Activated CD8-positive, alpha-beta memory T cell treated with anti-CD3 and anti-CD28 coated beads for 4 hours (primary cell): ENCODE measurements around the gene GTF2H4.
"Not testable (repeated sequence)": the region's sequence is repeated elsewhere in the genome, so short reads cannot be mapped to it uniquely, and the experiment has no call there.

Experiments used
- DNase-seq, 2 donors: peaks; one replicate each; pipeline ENCODE4 v3.0.0-alpha.2; 2020; ENCODE audit warnings: low read depth in 2 of 2

GTF2H4 gene

DNA sequence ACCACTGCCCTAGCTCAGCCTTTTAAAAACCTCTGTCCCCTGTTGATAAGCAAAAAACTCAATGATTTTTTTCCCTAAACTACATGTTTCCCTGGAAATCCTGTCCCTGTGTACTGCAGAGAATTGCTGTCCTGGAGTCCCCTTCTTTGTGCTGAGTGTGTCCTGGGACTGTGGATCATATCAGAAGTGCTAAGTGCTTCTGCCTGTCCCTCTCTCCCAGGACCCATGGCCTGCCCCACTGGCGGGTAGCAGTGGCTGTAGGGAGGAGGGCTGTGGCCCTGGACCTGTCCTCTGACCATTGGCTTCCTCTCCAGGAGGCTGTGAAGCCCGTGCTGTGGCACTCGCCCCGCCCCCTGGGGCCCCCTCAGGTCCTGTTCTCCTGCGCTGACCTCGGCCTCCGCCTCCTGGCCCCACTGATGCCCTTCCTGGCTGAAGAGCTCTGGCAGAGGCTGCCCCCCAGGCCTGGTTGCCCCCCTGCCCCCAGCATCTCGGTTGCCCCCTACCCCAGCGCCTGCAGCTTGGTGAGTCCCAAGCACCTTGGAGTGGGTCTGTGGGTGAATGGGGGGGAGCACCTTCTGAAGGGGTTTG lies 16.1 kb downstream of the GTF2H4 start:
- DNase-seq: not testable (repeated sequence)

DNA sequence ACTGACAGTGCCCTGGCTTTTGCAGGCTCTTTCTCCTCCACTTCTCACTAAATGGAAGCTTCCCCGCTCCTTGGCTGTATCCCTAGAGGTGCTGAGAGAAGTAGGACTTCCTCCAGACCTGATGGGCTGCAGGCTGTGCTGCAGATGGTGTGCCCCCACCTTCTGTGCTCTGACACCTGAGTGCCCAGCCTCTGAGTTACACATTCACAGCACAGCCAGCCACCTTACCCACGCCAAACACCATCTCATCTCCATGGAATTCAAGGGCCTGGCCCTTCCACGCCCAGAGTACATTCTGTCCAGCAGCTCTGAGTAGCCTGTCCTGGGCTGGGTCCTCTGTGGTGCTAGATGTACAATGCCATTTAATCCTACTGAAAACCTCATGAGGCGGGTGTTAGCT lies 18.6 kb downstream of the GTF2H4 start:
- DNase-seq: no peak

DNA sequence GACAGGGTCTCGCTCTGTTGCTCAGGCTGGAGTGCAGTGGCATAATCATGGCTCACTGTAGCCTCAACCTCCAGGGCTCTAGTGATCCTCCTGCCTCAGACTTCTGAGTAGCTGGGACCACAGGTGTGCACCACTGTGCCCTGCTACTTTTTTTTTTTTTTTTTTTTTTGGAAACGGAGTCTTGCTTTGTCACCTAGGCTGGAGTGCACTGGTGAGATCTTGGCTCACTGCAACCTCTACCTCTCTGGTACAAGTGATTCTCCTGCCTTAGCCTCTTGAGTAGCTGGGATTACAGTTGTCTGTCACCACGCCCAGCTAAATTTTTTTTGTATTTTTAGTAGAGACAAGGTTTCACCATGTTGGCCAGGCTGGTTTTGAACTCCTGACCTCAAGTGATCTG lies 19.1 kb downstream of the GTF2H4 start:
- not testable (repeated sequence) for DNase-seq

GRCh38 chr6:30928677-30929076 lies 20.7 kb downstream of the GTF2H4 start:
- DNase-seq: no peak

DNA sequence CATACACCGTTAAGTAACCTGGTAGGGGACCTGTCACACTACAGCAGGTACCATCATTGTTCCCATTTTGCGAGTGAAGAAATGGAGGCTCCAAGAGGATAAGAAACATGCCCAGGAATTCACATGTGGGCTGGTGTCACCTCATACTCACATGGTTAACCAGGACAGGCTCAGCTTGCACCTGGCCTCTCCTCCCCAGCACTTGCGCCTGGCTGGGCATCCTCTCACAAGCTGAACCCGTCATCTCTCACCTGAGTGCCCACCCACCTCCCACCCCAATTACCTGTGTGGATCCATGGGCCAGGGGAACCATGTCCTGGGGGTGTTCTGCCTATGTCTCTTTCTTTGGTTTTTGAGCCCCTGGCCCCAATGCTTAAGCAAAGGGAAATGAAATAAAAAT lies 22.5 kb downstream of the GTF2H4 start:
- DNase-seq: no peak

DNA sequence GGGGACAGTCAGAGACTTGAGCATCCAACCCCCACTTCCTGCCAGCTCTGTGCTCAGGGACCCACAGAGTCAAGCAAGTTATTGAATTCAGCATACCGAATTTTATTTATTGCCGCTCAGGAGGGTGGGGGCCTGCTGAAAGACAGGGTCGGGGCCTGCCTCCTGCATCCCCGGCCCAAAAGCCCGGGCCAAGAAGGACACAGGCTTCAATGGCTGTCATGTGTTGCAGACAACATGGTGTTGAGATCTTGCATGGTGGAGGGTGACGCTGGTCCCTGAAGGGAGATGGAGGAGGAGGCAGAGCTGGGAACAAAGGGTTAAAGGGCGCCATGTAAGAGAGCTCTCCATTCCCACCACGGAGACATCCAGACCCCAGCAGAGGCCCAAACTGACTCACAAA lies 23.3 kb downstream of the GTF2H4 start:
- DNase-seq: no peak

- DNase-seq: no peak
These were observed 24.1 kb downstream of the GTF2H4 start, which contains the start of gene SFTA2 for GRCh38 chr6:30931969-30932645. Gene SFTA2 (minus strand): TSS chr6:30932170. CDS start chr6:30932096, 74 bp downstream.

DNA sequence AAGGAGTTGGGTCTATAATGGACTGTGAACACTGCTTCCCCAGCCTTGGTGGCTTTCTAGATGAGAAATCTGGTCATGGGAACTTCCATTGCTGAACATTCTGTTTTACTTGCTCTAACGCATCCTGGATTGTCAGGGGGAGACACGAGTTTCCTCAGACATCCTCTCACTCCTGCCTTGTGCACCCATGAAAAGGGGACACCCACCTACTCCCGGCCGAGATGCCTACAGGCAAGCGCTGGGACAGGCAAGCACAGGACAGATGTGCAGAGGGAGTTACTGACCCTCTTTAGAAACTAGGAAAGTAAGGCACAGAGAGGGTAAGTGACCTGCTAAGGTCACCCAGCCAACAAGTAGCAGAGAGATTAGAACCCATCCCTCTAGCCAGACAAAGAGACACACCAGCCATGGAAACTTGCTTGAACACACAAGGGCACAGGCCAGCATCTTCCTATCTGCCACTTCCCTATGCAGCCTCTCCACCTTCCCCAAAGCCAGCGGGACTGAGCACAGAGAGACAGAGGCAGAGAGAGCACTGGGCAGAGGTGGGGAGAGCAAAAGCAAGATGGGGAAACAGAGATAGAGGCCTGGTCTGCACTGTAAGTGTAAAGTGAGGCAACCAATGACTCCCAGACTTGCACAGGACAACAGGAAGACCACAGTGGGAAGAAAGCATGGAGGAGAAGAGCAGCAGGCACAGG lies 24.8 kb downstream of the GTF2H4 start:
- no peak for DNase-seq

- DNase-seq: no peak
These were observed 27.0 kb downstream of the GTF2H4 start for GRCh38 chr6:30935018-30935417.

GRCh38 chr6:30937265-30937664 lies 29.3 kb downstream of the GTF2H4 start:
- DNase-seq: no peak

DNA sequence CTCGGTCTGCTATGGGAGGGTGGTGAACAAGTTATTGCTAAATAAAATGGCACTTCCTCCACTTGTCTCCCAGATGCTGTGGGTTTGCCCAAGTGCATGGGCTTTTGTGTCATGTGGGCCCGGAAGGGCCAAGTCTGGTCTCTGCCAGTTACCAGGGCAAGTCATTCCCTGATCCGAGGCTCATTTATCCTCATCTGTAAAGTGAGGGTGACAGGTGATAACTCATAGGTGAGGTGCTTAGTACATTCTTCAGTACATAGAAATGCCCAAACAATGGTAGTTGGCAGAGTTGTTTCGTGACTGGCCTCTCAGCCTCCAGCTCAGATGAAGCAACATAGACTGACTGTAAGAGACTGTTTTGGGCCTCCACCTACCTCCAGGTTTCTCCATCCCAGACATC lies 30.7 kb downstream of the GTF2H4 start:
- no peak for DNase-seq

- DNase-seq: no peak
These were observed 31.5 kb downstream of the GTF2H4 start for GRCh38 chr6:30939473-30939872.

DNA sequence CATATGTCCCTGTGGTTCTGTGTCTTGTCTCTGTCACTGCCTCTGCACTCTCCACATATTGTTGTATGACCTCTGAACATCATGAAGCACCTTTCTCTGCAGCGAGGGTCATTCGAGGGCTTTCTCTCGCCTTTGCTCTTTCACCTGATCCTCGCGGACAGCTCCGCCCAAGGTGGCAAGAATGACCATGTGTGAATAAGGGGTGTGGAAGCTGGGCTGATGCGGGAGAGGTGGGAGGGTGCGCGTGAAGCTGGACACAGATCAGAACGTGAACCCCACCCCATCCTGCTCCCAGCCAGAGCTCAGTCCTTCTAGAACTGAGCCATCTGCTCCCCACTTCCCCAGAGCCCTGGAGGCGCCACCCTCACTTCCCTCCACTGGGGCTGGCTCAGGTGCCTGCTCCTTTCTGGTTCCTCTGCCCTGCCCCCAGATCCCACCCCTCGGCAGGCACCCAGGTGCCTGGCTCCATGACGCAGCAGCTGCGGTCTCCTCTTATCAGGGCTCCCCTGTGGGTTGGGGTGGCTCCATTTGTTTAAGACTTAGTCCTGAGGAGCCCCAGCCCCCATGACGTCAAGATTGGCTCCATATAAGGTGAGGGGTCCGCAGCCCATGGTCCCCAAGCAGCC lies 32.5 kb downstream of the GTF2H4 start, which contains the start of gene MUCL3:
MUCL3 (plus strand) TSS at position 613 of the 626 bp plus-strand sequence. CDS start 27 bp downstream, outside the sequence.
- no peak for DNase-seq

DNA sequence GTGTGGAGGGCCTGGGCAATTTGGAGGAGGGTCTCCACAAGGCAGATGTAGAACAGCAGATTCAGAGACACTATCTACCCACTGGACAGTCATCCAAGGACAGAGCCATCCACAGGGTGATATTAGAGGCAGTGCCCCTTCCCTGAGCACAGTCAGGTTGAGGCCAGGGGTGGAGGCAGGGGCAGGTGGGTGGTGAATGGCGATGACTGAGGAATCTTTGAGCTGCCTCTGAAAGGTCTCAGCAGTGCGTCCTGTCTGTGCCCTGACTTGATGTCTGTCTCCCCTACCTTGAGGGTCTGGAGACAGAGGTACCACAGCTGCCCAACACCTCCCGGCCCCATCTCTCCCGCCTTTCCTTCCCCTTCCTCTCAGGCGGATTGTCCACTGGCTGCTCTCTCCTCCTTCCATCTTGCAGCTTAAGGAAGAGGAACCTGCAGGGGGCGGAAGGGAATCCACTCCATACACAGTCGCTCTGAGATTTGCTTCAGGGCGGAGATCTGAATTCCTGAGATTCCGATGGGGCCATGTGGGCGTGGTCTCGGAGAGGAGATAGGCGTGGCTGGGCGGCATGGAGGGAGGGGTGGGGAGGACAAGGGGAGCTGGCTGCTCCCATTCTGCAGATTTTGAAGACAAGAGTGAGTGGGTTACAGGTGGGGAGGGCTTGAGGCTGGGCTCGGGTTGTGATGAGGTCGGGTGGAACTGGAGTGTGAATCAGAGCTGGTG lies 34.5 kb downstream of the GTF2H4 start:
- DNase-seq: no peak

- no peak for DNase-seq
These were observed 36.0 kb downstream of the GTF2H4 start for GRCh38 chr6:30944051-30944450.

DNA sequence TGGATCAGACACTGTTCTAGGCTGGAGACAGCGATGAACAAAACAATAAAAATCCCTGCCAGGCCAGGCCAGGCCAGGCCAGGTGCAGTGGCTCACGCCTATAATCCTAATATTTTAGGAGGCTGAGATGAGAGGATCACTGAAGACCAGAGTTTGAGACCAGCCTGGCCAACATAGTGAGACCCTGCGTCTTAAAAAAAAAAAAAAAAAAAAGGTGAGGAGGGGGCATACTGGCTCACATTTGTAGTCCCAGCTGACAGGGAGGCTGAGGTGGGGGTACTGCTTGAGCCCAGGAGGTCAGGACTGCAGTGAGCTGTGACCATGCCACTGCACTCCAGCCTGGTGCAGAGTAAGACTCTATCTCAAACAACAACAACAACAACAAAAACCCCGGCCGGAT lies 37.3 kb downstream of the GTF2H4 start:
- no peak for DNase-seq

DNA sequence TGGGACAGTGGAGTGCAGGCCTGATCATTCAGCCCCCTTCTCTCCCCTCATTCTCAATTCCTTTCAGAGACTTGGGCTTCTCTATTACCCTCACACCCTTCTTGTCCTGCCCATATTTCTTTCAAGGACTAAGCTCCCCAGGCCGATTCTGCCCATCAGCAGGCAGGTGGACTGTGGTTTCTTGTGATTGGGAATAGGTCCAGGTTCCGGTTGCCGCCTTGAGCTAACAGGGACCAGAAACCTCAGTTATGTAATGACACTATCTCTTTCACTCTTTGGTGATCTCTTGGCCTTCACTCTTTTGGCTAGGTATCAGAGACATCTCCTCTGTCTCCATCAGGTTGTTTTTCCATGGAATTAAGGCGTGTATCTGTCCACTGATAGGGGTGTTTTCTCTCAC lies 39.2 kb downstream of the GTF2H4 start:
- DNase-seq: no peak

DNA sequence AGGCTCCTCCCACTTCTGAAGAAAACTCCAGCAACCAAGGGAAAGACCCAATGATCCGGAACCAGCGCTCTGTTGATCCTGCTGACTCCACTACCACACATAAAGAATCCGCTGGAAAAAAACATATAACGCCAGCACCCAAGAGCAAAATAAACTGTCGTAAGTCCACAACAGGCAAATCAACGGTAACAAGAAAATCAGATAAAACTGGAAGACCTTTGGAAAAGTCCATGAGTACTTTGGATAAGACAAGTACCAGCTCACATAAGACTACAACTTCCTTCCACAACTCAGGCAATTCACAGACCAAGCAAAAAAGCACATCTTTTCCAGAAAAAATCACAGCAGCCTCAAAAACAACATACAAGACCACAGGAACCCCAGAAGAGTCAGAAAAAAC lies 40.8 kb downstream of the GTF2H4 start:
- no peak for DNase-seq

DNA sequence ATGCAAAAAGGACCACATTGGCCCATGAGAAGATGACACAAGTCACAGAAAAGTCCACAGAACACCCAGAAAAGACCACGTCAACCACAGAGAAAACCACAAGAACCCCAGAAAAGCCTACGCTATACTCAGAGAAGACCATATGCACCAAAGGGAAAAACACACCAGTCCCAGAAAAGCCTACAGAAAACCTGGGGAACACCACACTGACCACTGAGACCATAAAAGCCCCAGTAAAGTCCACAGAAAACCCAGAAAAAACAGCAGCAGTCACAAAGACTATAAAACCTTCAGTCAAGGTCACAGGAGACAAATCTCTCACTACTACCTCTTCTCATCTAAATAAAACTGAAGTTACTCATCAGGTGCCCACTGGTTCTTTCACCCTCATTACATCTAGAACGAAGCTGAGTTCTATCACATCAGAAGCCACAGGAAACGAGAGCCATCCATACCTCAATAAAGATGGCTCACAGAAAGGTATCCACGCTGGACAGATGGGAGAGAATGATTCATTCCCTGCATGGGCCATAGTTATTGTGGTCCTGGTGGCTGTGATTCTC lies 44.0 kb downstream of the GTF2H4 start:
- no peak for DNase-seq

GRCh38 chr6:30954631-30955366 lies 46.8 kb downstream of the GTF2H4 start:
- DNase-seq: no peak
